Measurements from ENCODE around the gene ZNF366. TPM values are rescaled to one million over a fixed set of nuclear protein-coding genes. Genes with fewer than 3 reads are reported as not detected.

Gene ZNF366
- total and polyA plus RNA-seq, 2 donors from 2014 or later = 0.22 to 8.1 TPM

DNA sequence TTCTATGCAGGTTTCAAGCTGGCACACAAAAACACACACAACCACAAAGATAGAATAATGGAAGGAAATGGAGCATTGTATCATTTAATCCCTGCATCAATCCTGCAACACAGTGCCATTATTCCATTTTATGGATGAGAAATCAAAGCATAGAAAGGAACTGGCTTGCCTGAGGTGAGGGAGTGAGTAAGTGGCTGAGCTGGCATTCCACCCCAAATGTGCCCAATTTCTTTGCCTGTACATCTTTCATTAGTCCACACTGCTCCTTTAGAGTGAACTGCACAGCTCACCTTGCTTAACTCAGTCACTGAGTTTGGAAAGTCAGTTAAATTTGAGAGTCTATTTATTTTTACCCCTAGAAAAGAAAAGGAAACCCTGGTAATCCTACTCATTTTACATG is 28.9 kb downstream of the ZNF366 start:
- no peak overlapping the region for H3K27ac ChIP-seq (ENCODE audit: low read depth in 2 of 2, low read length in 2 of 2)
- FAIRE-seq = no peak
- intact Hi-C loops (cut with DNase I) = no loop called here
- H3K9me3 ChIP-seq (ENCODE audit: control insufficient read depth in 2 of 3, insufficient read depth in 1 of 3, low read length in 3 of 3) = no peaks in the 10 kb centered on the region
- DNase-seq = no peak
- H3K4me1 ChIP-seq (ENCODE audit: control insufficient read depth in 2 of 3, insufficient read depth in 2 of 3, low read depth in 1 of 3, low read length in 3 of 3) = no peaks in the 10 kb centered on the region
- H3K36me3 ChIP-seq (ENCODE audit: control insufficient read depth in 2 of 3, insufficient read depth in 3 of 3, low read length in 3 of 3) = no peaks in the 10 kb centered on the region
- no peak overlapping the region for H3K9ac ChIP-seq (ENCODE audit: low read length in 3 of 3)
- H3K4me3 ChIP-seq (ENCODE audit: low read length in 3 of 3) = no peak overlapping the region
- TF ChIP-seq CTCF (IDR thresholded peaks at IDR 0.05; ENCODE audit: borderline replicate concordance, extremely low read depth, insufficient read depth) = no peak
- H3K27me3 ChIP-seq (ENCODE audit: control insufficient read depth, insufficient read depth, low read length) = no peaks in the 10 kb centered on the region

DNA sequence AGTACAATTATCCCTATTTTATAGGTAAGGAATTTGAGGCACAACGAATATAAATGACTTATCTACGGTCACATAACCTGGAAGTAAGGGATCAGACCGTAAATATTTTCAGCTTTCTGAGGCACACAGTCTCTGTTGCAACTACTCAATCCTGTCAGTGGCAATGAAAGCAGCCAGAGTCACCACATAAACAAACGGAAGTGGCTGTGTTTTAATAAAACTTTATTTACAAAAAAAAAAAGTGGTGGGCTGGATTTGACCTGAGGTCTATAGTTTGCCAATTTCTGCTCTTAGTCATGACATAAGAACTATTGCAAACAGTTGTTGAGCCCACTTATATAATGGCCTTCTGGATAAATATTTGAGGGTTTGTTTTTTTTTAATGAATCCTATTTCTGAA is 29.6 kb downstream of the ZNF366 start:
- FAIRE-seq = no peak
- intact Hi-C loops (cut with DNase I) = no loop called here
- H3K27ac ChIP-seq (ENCODE audit: low read depth in 2 of 2, low read length in 2 of 2) = no peak overlapping the region

DNA sequence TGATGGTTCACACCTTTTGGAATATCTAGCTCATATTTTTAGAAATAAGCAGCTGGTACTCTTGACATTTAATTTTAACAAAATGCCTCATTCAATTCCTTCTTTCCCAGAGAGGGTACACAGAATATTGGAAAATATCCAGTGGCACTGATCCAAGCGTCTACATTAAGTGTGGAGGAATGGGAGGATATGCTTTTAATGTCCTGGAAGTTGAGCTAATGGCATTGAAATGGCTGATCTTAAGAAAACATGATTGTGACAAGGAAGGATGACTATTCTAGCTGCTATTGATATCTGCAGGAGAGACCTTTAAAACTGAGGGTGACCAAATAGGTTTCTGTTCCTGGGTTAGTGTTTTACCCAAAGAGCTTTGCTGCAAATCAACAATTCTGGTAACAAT is 30.0 kb downstream of the ZNF366 start:
- H3K4me3 ChIP-seq (ENCODE audit: low read length in 3 of 3) = no peak overlapping the region
- H3K9me3 ChIP-seq (ENCODE audit: control insufficient read depth in 2 of 3, insufficient read depth in 1 of 3, low read length in 3 of 3) = no peaks in the 10 kb centered on the region
- H3K27me3 ChIP-seq (ENCODE audit: control insufficient read depth, insufficient read depth, low read length) = no peaks in the 10 kb centered on the region
- intact Hi-C loops (cut with DNase I) = no loop called here
- no peaks in the 10 kb centered on the region for H3K36me3 ChIP-seq (ENCODE audit: control insufficient read depth in 2 of 3, insufficient read depth in 3 of 3, low read length in 3 of 3)
- FAIRE-seq = no peak
- no peak for DNase-seq
- no peak overlapping the region for H3K9ac ChIP-seq (ENCODE audit: low read length in 3 of 3)
- no peak for TF ChIP-seq CTCF (IDR thresholded peaks at IDR 0.05; ENCODE audit: borderline replicate concordance, extremely low read depth, insufficient read depth)
- no peak overlapping the region for H3K27ac ChIP-seq (ENCODE audit: low read depth in 2 of 2, low read length in 2 of 2)
- H3K4me1 ChIP-seq (ENCODE audit: control insufficient read depth in 2 of 3, insufficient read depth in 2 of 3, low read depth in 1 of 3, low read length in 3 of 3) = no peaks in the 10 kb centered on the region

More for the DNA sequence above, 29.6 kb downstream of the ZNF366 start:
- no peak for TF ChIP-seq CTCF (IDR thresholded peaks at IDR 0.05; ENCODE audit: borderline replicate concordance, extremely low read depth, insufficient read depth)
- Histone ChIP-seq H3K9me3 (ENCODE audit: control insufficient read depth in 2 of 3, insufficient read depth in 1 of 3, low read length in 3 of 3) (no peaks in the 10 kb centered on the region), H3K27me3 (ENCODE audit: control insufficient read depth, insufficient read depth, low read length) (no peaks in the 10 kb centered on the region), H3K4me3 (ENCODE audit: low read length in 3 of 3) (no peak overlapping the region), H3K9ac (ENCODE audit: low read length in 3 of 3) (no peak overlapping the region), H3K36me3 (ENCODE audit: control insufficient read depth in 2 of 3, insufficient read depth in 3 of 3, low read length in 3 of 3) (no peaks in the 10 kb centered on the region), H3K4me1 (ENCODE audit: control insufficient read depth in 2 of 3, insufficient read depth in 2 of 3, low read depth in 1 of 3, low read length in 3 of 3) (no peaks in the 10 kb centered on the region)
- DNase-seq = no peak

GRCh38 chr5:72476721-72477120 is 30.5 kb downstream of the ZNF366 start:
- no peak overlapping the region for H3K4me3 ChIP-seq (ENCODE audit: low read length in 3 of 3)
- H3K27me3 ChIP-seq (ENCODE audit: control insufficient read depth, insufficient read depth, low read length) = no peaks in the 10 kb centered on the region
- H3K9ac ChIP-seq (ENCODE audit: low read length in 3 of 3) = no peak overlapping the region
- H3K36me3 ChIP-seq (ENCODE audit: control insufficient read depth in 2 of 3, insufficient read depth in 3 of 3, low read length in 3 of 3) = no peaks in the 10 kb centered on the region
- no peak for TF ChIP-seq CTCF (IDR thresholded peaks at IDR 0.05; ENCODE audit: borderline replicate concordance, extremely low read depth, insufficient read depth)
- H3K9me3 ChIP-seq (ENCODE audit: control insufficient read depth in 2 of 3, insufficient read depth in 1 of 3, low read length in 3 of 3) = no peaks in the 10 kb centered on the region
- H3K27ac ChIP-seq (ENCODE audit: low read depth in 2 of 2, low read length in 2 of 2) = no peak overlapping the region
- H3K4me1 ChIP-seq (ENCODE audit: control insufficient read depth in 2 of 3, insufficient read depth in 2 of 3, low read depth in 1 of 3, low read length in 3 of 3) = no peaks in the 10 kb centered on the region
- intact Hi-C loops (cut with DNase I) = no loop called here
- DNase-seq (no peak), FAIRE-seq (no peak)

All from kidney (tissue), 14 donors.